NB4 (cell line): ENCODE results near the gene ZNF22.

Experiments used
- DNase-seq: peaks from one replicate; pipeline ENCODE4 v3.0.0; 2010; ENCODE audit warnings: low read depth
- H3K4me3 ChIP-seq: one replicate; pipeline ENCODE4 v1.5.1; 2011; ENCODE audit warnings: mild to moderate bottlenecking, low read depth, low read length, moderate library complexity
- CTCF ChIP-seq: IDR thresholded peaks from one replicate; pipeline ENCODE4 v1.5.1; 2012; ENCODE audit warnings: low read depth, low read length
- MAX ChIP-seq: IDR thresholded peaks from 2 replicates; pipeline ENCODE4 v1.6.1; 2011; ENCODE audit warnings: low read depth, low read length
- MYC ChIP-seq: IDR thresholded peaks from 2 replicates; pipeline ENCODE4 v1.6.1; 2011; ENCODE audit warnings: low read depth, low read length
- POLR2A ChIP-seq: IDR thresholded peaks from 2 replicates; pipeline ENCODE4 v1.6.1; 2011; ENCODE audit warnings: mild to moderate bottlenecking; ENCODE audit not compliant: insufficient read length; ENCODE audit errors: extremely low read depth

ZNF22 gene

GRCh38 chr10:44986670-44987069 is 14.1 kb upstream of the ZNF22 start:
- no peak for DNase-seq
- no peak overlapping the region for H3K4me3 ChIP-seq
- no peak for TF ChIP-seq MAX
- no peak for TF ChIP-seq MYC
- no peak for TF ChIP-seq POLR2A
- no peak for TF ChIP-seq CTCF

- no peak overlapping the region for H3K4me3 ChIP-seq
- no peak for DNase-seq
- no peak for TF ChIP-seq POLR2A
- no peak for TF ChIP-seq CTCF
- no peak for TF ChIP-seq MAX
- TF ChIP-seq MYC, result no peak
Observed at GRCh38 chr10:44988957-44989585, 11.7 kb upstream of the ZNF22 start.

GRCh38 chr10:44989597-44990301 is 11.0 kb upstream of the ZNF22 start:
- H3K4me3 ChIP-seq, result no peak overlapping the region
- no peak for DNase-seq
- TF ChIP-seq MAX, result no peak
- no peak for TF ChIP-seq POLR2A
- no peak for TF ChIP-seq MYC
- TF ChIP-seq CTCF, result no peak

- H3K4me3 ChIP-seq, result no peak overlapping the region
Observed at GRCh38 chr10:44990302-44990655, 10.4 kb upstream of the ZNF22 start.

GRCh38 chr10:44990965-44991364 is 9.8 kb upstream of the ZNF22 start:
- H3K4me3 ChIP-seq, result no peak overlapping the region
- TF ChIP-seq CTCF (no peak), MAX (no peak), MYC (no peak), POLR2A (no peak)
- DNase-seq, result no peak

More at GRCh38 chr10:44990302-44990655, 10.4 kb upstream of the ZNF22 start:
- TF ChIP-seq MAX, result no peak
- no peak for TF ChIP-seq POLR2A
- no peak for TF ChIP-seq MYC
- no peak for TF ChIP-seq CTCF
- no peak for DNase-seq

GRCh38 chr10:44991571-44991970 is 9.2 kb upstream of the ZNF22 start:
- TF ChIP-seq CTCF (no peak), POLR2A (no peak), MAX (no peak), MYC (no peak)
- no peak for DNase-seq

More at GRCh38 chr10:44991571-44991970, 9.2 kb upstream of the ZNF22 start:
- no peak overlapping the region for H3K4me3 ChIP-seq
